AG10803 (cell line): ENCODE data around the gene SH2B2.

Experiments
- DNase-seq: peaks from one replicate; pipeline ENCODE4 v3.0.0; 2010; ENCODE audit warnings: low read depth
- H3K4me3 ChIP-seq: 2 replicates; pipeline ENCODE4 v1.5.1; 2011; ENCODE audit warnings: mild to moderate bottlenecking, low read length, control low read depth
- CTCF ChIP-seq: conservative IDR thresholded peaks from 2 replicates; pipeline ENCODE4 v1.5.1; 2011; ENCODE audit warnings: mild to moderate bottlenecking, low read length, control low read depth, inconsistent platforms

SH2B2 gene

GRCh38 chr7:102312317-102312716, 25.6 kb downstream of the SH2B2 start:
- no peak for TF ChIP-seq CTCF

GRCh38 chr7:102313997-102314780, 27.5 kb downstream of the SH2B2 start:
- no peak for DNase-seq
- no peak overlapping the region for H3K4me3 ChIP-seq
- TF ChIP-seq CTCF = no peak

More at GRCh38 chr7:102312317-102312716, 25.6 kb downstream of the SH2B2 start:
- no peak for DNase-seq
- no peak overlapping the region for H3K4me3 ChIP-seq

- no peak for DNase-seq
- H3K4me3 ChIP-seq = no peak overlapping the region
- no peak for TF ChIP-seq CTCF
These were observed 30.8 kb downstream of the SH2B2 start for GRCh38 chr7:102317231-102318059.

DNA sequence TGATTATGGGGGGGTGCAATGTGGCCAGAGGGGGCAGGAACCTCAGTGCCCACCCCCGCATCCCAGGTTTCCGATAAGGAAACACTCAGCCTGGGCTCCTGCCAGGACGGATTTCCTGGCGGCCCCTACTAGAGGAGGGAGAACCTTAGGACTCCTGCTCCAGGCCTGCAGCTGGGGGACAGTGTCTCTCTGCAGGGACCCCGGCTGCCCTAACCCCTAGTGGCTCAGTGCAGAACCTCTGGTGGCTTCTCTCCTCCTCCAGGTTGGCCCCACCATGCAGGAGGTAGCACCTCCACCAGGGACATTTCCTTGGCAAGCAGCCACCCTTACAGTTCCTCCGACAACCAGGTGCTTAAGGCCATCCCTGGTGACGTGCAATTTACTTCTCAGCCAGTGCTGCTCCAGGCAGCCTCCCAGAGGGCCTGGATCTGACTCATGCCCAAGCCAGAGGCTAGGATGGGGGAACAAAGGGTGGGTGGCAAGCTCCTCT, 31.9 kb downstream of the SH2B2 start:
- DNase-seq = no peak
- TF ChIP-seq CTCF = no peak
- H3K4me3 ChIP-seq = no peak overlapping the region

DNA sequence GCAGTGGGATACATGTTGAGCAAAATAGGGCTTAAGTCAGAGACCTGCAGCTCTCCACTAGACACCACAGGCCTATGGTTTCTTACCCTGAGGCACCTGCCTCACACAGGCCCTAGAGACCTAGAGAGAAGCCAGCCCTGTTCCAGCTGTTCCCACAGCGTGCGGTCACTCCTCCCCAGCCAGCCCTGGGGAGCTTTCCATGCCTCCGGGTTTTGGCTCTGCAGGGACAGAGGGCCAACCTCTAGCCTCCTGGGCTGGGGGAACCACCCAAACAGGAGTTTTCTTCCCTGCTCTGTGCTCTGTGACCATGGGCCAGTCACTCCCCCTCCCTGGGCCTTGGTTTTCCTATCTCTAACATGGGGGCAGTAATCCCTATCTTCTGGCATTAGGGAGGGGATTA, 33.0 kb downstream of the SH2B2 start:
- no peak for DNase-seq
- TF ChIP-seq CTCF = no peak
- H3K4me3 ChIP-seq = no peak overlapping the region

- DNase-seq = no peak
- no peak for TF ChIP-seq CTCF
- no peak overlapping the region for H3K4me3 ChIP-seq
These were observed 33.5 kb downstream of the SH2B2 start for GRCh38 chr7:102320181-102320580.
